ENCODE measurements around the gene KIAA1217. TPM values are rescaled to one million over a fixed set of nuclear protein-coding genes. Genes with fewer than 3 reads are reported as not detected.

Gene KIAA1217
- total RNA-seq, 1 experiment from 2014 or later: 76.2 TPM

DNA sequence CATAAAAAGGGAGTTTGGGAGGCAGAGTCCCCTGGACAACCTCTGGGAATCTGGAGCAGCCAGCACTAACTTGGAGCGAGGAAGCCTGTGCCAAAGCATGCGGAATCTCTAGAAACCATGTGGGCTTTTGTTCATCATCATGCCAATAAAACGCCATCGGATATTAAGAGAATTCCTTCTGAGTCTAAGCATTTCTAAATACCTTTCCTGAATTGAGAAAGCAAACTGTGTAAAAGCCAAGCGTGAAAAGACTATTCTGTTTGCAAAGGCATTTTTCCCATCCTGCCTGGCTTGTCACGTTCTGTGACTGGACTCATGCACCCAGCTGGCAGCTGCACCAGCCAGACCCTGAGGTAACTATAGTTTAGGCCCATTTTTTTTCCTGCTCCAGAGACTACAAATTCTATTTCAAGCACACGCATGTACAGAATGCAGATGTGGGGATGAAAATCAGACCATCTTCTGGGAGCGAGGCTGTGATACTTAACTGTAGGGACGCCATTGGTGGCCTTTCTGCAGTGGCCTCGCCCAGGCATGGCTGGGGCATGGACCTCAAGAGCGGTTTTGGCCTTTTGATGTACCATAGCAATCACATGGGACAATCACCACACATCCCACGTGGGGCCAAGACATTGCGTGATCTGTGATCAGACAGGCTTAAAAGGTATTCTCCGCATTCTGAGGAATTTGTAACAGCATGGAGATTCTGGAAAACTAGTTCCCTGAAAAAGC lies 218.9 kb downstream of the KIAA1217 start:
- POLR2A ChIA-PET (ENCODE audit: low non-redundant PET): no interaction called here
- Histone ChIP-seq H3K4me1 (ENCODE audit: insufficient read depth, low read length, poor library complexity, severe bottlenecking) (no peaks in the 10 kb centered on the region), H3K27ac (ENCODE audit: low read depth, low read length, poor library complexity, severe bottlenecking) (no peak overlapping the region), H3K27me3 (replicated peaks; ENCODE audit: insufficient read depth, low read depth, low read length, poor library complexity) (no peaks in the 10 kb centered on the region), H3K9me3 (ENCODE audit: low read depth, low read length, poor library complexity, severe bottlenecking) (no peaks in the 10 kb centered on the region), H3K36me3 (ENCODE audit: insufficient read depth, low read length, poor library complexity, severe bottlenecking) (no peaks in the 10 kb centered on the region), H3K4me3 (ENCODE audit: low read depth, low read length, poor library complexity, severe bottlenecking) (no peak overlapping the region)
- BruUV-seq (replicated peaks): no TSS peak
- intact Hi-C loops (cut with micrococcal nuclease; ENCODE audit: unreplicated experiment): no loop called here
- CTCF ChIA-PET: interaction anchor here (0.6 kb wide), 1 partner anchor 9 kb away, joined by 3 read pairs; no protein-coding TSS in a partner anchor
- DNase-seq (ENCODE audit: low spot score): no peak
- TF ChIP-seq EZH2 (IDR thresholded peaks at IDR 0.05; ENCODE audit: borderline replicate concordance, low read depth, low read length, poor library complexity, severe bottlenecking): no peak
- TF ChIP-seq CTCF (conservative IDR thresholded peaks at IDR 0.05; ENCODE audit: low read depth, low read length): no peak

- Histone ChIP-seq H3K27ac (ENCODE audit: low read depth, low read length, poor library complexity, severe bottlenecking) (no peak overlapping the region), H3K4me1 (ENCODE audit: insufficient read depth, low read length, poor library complexity, severe bottlenecking) (no peaks in the 10 kb centered on the region), H3K4me3 (ENCODE audit: low read depth, low read length, poor library complexity, severe bottlenecking) (no peak overlapping the region), H3K27me3 (replicated peaks; ENCODE audit: insufficient read depth, low read depth, low read length, poor library complexity) (no peaks in the 10 kb centered on the region), H3K9me3 (ENCODE audit: low read depth, low read length, poor library complexity, severe bottlenecking) (no peaks in the 10 kb centered on the region), H3K36me3 (ENCODE audit: insufficient read depth, low read length, poor library complexity, severe bottlenecking) (no peaks in the 10 kb centered on the region)
- POLR2A ChIA-PET (ENCODE audit: low non-redundant PET): interaction anchor here (0.6 kb wide), 1 partner anchor 18 kb away, joined by 3 read pairs; no protein-coding TSS in a partner anchor
- BruUV-seq (replicated peaks): no TSS peak
- intact Hi-C loops (cut with micrococcal nuclease; ENCODE audit: unreplicated experiment): no loop called here
- CTCF ChIA-PET: no interaction called here
- no peak for DNase-seq (ENCODE audit: low spot score)
- no peak for TF ChIP-seq EZH2 (IDR thresholded peaks at IDR 0.05; ENCODE audit: borderline replicate concordance, low read depth, low read length, poor library complexity, severe bottlenecking)
- no peak for TF ChIP-seq CTCF (conservative IDR thresholded peaks at IDR 0.05; ENCODE audit: low read depth, low read length)
These were observed 219.5 kb downstream of the KIAA1217 start for GRCh38 chr10:24428410-24428782.

DNA sequence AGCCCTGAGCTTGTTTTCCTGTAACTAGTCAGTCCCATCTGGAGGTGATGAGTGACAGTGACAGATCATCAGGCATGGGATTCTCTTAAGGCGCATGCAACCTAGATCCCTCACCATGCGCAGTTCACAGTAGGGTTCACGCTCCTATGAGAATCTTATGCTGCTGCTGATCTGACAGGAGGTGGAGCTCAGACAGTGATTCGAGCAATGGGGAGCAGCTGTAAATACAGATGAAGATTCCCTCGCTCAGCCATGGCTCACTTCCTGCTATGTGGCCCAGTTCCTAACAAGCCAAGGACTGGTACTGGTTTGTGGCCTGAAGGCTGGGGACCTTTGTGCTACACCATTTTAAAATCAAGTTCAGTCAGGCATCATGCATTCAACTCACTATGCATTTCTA lies 221.7 kb downstream of the KIAA1217 start:
- H3K4me3 ChIP-seq (ENCODE audit: low read depth, low read length, poor library complexity, severe bottlenecking): no peak overlapping the region
- no peaks in the 10 kb centered on the region for H3K9me3 ChIP-seq (ENCODE audit: low read depth, low read length, poor library complexity, severe bottlenecking)
- no TSS peak for BruUV-seq (replicated peaks)
- no peaks in the 10 kb centered on the region for H3K36me3 ChIP-seq (ENCODE audit: insufficient read depth, low read length, poor library complexity, severe bottlenecking)
- no peak overlapping the region for H3K27ac ChIP-seq (ENCODE audit: low read depth, low read length, poor library complexity, severe bottlenecking)
- DNase-seq (ENCODE audit: low spot score): no peak
- ChIA-PET POLR2A (ENCODE audit: low non-redundant PET) (no interaction called here), CTCF (no interaction called here)
- intact Hi-C loops (cut with micrococcal nuclease; ENCODE audit: unreplicated experiment): no loop called here
- no peaks in the 10 kb centered on the region for H3K4me1 ChIP-seq (ENCODE audit: insufficient read depth, low read length, poor library complexity, severe bottlenecking)
- H3K27me3 ChIP-seq (replicated peaks; ENCODE audit: insufficient read depth, low read depth, low read length, poor library complexity): no peaks in the 10 kb centered on the region
- no peak for TF ChIP-seq CTCF (conservative IDR thresholded peaks at IDR 0.05; ENCODE audit: low read depth, low read length)
- TF ChIP-seq EZH2 (IDR thresholded peaks at IDR 0.05; ENCODE audit: borderline replicate concordance, low read depth, low read length, poor library complexity, severe bottlenecking): no peak
